GM13976 (cell line): ENCODE data around the gene TTLL12.

Experiments used
- DNase-seq: peaks from one replicate; pipeline ENCODE4 v3.0.0; 2012; ENCODE audit warnings: low spot score
- CTCF ChIP-seq: IDR thresholded peaks from 2 replicates; pipeline ENCODE4 v1.5.1; 2012; ENCODE audit warnings: borderline replicate concordance, mild to moderate bottlenecking; ENCODE audit not compliant: insufficient read depth; ENCODE audit errors: extremely low read depth, missing control alignments, control extremely low read depth
- in situ Hi-C: fragments of 300-500 bp; cut with MboI; formaldehyde crosslinking; loops from one replicate; pipeline ENCODE4 v1.12.0; 2022; ENCODE audit warnings: low sequenced_read_pairs, mixed read lengths, inconsistent platforms; ENCODE audit not compliant: unreplicated experiment

The TTLL12 gene

GRCh38 chr22:43157874-43158546, 28.9 kb downstream of the TTLL12 start:
- no peak for TF ChIP-seq CTCF
- in situ Hi-C loops, result no loop called here
- DNase-seq, result no peak

- no peak for TF ChIP-seq CTCF
- DNase-seq, result no peak
- in situ Hi-C loops, result no loop called here
Measured at GRCh38 chr22:43156413-43156812, 30.5 kb downstream of the TTLL12 start.

- no peak for DNase-seq
Measured at GRCh38 chr22:43155789-43156188, 31.1 kb downstream of the TTLL12 start.

GRCh38 chr22:43154887-43155536, 31.9 kb downstream of the TTLL12 start:
- DNase-seq, result no peak
- no peak for TF ChIP-seq CTCF
- in situ Hi-C loops, result no loop called here

More at GRCh38 chr22:43155789-43156188, 31.1 kb downstream of the TTLL12 start:
- in situ Hi-C loops, result no loop called here
- TF ChIP-seq CTCF, result no peak

GRCh38 chr22:43153899-43154298, 33.0 kb downstream of the TTLL12 start:
- no peak for DNase-seq
- TF ChIP-seq CTCF, result no peak
- in situ Hi-C loops, result no loop called here

GRCh38 chr22:43152357-43153071, 34.4 kb downstream of the TTLL12 start:
- in situ Hi-C loops, result no loop called here
- no peak for DNase-seq
- TF ChIP-seq CTCF, result no peak
